TTC549 (cell line): ENCODE measurements around the gene ZBTB46.
"Not testable (repeated sequence)": the region's sequence is repeated elsewhere in the genome, so short reads cannot be mapped to it uniquely, and the experiment has no call there.

Source experiments
- FAIRE-seq: peaks from 2 replicates; lab custom pipeline; 2012; peaks lifted over from hg19 to GRCh38; lab: Jason Lieb, UNC

The ZBTB46 gene

GRCh38 chr20:63814891-63815614, 16.0 kb downstream of the ZBTB46 start:
- no peak for FAIRE-seq

- FAIRE-seq: no peak
Measured at GRCh38 chr20:63811491-63811875, 19.6 kb downstream of the ZBTB46 start.

- no peak for FAIRE-seq
Measured at GRCh38 chr20:63810730-63811490, 20.2 kb downstream of the ZBTB46 start.

DNA sequence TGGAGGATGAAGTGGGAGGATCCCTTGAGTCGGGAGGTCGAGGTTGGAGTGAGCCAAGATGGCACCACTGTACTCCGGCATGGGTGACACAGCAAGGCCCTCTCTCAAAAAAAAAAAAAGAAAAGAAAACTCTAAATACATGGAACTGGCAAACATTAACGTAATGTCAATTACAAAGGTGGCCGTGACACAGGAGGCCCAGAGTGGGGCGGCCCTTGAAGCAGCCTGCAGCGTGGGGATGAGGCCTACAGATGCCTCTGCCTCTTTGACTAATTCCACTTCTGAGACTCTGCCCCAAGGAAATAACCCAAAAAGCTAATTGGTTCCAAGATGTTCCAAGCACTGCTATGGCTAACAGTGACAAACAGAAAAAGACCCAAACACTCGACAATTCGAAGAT, 21.2 kb downstream of the ZBTB46 start:
- no peak for FAIRE-seq

- FAIRE-seq: no peak
Measured at GRCh38 chr20:63808964-63809674, 21.9 kb downstream of the ZBTB46 start.

GRCh38 chr20:63808145-63808724, 22.8 kb downstream of the ZBTB46 start:
- FAIRE-seq: no peak

- FAIRE-seq: no peak
Measured at GRCh38 chr20:63807654-63808053, 23.4 kb downstream of the ZBTB46 start.

DNA sequence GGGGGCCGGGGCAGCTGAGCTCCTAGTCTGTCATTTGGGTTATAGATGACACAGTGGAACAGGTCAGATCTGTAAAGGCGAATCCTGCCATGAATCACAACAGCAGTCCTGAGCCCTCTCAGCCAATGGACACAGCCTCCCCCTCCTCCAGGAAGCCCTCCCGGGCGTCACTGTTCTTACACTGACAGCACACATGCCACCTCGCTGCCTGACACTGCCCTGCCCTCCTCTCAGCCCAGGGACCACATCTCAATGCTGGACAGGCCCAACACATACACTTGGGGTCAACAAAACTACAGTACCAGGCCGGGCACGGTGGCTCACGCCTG, 26.8 kb downstream of the ZBTB46 start:
- FAIRE-seq: no peak

GRCh38 chr20:63802469-63803240, 28.4 kb downstream of the ZBTB46 start:
- no peak for FAIRE-seq

- not testable (repeated sequence) for FAIRE-seq
Measured at GRCh38 chr20:63801174-63801573, 29.9 kb downstream of the ZBTB46 start.

DNA sequence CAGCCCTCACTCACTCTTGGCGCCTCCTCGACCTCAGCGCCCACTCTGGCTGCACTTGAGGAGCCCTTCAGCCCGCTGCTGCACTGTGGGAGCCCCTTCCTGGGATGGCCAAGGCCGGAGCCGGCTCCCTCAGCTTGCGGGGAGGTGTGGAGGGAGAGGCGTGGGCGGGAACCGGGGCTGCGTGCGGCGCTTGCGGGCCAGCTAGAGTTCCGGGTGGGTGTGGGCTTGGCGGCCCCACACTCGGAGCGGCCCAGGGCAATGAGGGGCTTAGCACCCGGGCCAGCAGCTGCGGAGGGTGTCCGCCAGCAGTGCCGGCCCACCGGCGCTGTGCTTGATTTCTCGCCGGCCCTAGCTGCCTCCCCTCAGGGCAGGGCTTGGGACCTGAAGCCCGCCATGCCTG, 30.7 kb downstream of the ZBTB46 start:
- not testable (repeated sequence) for FAIRE-seq

DNA sequence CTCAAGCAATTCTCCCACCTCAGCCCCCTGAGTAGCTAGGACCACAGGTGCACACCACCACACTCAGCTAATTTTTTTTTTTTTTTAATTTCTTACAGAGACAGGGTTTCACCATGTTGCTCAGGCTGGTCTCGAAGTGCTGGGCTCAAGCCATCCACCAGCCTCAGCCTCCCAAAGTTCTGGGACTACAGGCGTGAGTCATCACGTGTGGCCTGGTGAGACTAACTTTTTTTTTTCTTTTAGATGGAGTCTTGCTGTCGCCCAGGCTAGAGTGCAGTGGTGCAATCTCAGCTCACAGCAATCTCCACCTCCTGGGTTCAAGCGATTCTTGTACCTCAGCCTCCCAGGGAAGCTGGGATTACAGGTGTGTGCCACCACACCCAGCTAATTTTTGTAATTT, 31.9 kb downstream of the ZBTB46 start:
- not testable (repeated sequence) for FAIRE-seq

- FAIRE-seq: not testable (repeated sequence)
Measured at GRCh38 chr20:63797175-63797574, 33.9 kb downstream of the ZBTB46 start.

DNA sequence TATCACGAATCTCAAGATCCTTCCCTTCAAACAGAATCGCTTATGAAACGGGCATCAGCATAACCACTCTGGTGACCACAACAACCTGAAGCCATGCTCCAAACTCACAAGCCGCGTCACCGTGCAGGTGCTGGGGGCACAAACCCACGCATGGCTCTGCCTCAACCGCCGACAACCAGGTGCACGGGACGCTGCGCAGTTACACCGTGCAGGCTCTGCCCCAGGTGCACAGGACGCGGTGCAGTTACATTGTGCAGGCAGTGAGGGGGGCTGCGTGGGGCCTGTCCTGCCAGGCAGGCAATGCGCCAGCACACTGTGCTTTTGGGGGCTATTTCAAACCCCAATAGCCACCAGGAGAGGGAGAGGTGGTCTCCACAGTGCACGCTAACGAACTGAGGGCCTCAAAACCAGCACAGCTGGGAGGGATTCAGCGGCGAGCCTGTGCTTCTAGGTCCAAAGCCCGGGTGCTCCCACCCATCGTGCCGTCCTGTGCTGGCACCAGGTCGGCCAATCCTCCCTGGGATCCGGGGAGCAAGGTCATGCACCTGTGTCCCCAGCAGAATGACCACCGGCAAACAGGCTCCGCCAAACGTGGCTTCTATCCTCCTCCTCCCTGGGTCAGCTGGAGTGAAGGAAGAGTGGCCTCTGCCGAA, 35.8 kb downstream of the ZBTB46 start:
- FAIRE-seq: no peak

DNA sequence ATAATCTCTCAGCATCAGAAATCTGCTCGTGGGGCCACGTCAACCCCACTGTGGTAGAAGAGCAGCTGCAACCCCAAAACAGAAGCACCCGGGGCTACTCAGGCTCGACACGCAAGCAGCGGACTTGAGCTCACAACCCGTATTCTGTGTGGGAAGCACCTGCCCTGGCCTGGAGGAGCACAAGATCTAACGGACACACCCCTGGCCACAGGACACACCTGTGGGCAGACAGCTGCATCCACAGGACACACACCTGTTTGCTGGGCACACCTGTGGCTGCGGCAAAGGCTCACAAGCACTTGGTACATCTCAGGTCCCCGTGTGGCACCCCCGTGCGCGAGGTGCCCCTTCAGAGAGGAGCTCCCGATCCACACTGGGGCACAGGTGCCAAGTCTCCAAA, 36.5 kb downstream of the ZBTB46 start:
- no peak for FAIRE-seq

GRCh38 chr20:63792866-63793265, 38.2 kb downstream of the ZBTB46 start:
- FAIRE-seq: no peak

DNA sequence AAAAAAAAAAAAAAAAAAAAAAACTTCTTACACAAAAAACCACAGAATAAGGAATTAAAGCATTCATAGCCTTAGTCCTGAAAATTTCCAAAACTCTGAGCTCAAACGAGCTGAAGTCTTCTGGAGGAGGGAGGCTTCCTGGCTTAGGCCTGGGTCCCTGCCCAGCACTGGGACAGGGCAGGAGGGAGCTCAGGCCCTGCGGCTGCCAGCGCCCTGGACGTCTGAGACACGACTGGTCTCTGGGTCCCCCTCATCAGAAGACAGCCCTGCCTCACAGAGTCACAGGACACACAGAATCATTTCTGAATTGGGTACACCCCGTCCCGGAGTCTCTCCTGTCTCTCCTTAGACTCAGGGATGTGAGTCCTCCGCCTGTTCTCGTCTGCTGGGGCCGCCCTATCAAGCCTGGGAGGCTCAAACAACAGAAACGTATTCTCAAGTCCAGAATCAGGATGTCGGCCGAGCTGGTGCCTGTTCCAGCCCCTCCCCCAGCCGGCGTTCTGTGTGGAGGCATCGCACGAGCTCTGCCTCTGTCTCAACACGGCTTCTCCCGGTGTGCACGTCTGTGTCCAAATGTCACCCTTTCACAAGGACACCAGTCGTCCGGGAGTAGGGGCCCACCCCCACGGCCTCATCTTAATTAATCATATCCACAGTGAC, 39.4 kb downstream of the ZBTB46 start:
- FAIRE-seq: no peak

- FAIRE-seq: no peak
Measured at GRCh38 chr20:63790572-63791168, 40.4 kb downstream of the ZBTB46 start.

DNA sequence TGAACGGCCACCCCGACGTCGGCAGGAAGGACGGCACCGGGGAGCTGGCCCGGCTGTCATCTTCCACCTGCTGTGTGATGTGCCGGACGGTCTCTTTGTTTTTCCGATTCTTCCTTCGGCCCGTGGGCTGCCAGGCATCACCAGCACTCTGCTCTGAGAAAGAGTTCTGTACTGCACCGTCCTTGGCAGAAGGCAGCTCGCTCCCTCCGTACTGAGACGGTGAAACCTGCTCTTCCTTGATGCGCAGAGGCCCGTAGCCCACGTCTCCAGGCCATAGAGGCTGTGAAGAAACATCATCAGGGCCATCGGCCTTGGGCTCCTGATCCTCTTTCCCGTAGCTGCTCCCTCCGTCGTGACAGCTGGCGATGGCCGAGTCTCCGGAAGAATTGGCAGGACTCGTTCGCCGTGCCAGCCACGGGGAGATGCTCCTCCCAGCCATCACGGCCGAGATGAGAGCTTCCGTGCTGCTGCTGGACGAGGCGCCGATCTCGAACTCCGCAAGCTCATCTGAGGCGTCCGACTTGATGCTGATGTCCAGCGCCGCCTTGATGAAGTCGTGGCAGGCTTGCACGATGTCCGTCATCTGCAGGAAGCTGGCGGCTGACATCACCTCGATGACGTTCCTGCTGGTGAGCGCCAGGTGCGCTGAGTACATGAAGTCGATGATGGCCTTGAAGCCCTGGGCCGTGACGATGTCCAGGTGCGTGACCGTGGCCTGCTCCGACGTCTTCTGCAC, 41.1 kb downstream of the ZBTB46 start:
- FAIRE-seq: no peak

DNA sequence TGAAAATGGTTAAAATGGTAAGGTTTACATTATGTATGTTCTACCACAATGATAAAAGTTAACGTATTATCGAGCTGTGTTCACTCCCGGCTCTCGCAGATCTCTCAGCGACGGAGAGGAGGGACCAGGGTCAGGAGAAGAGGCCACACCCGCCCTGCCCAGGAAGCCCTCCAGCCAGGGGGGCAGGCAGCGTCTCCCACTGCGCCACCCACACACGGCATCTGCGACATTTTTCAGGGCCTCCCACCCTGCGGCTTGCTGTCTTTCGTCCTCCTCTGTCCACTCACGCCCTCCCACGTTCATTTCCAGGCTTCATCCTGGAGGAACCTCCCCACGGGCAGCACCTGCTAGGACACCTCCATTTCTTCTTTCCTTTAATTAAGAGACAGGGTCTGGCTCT, 43.3 kb downstream of the ZBTB46 start:
- no peak for FAIRE-seq
